ENCODE results near the gene EZH1.
A peak's percentile ranks its signal among the peaks of the same experiment; 100 is the strongest.

EZH1 gene

GRCh38 chr17:42678951-42679491 lies 65.8 kb downstream of the EZH1 start:
- H3K36me3 Mint-ChIP-seq: peaks cover 2 to 3% of the 10 kb centered on the region in 2 donors

GRCh38 chr17:42677921-42678781 lies 66.7 kb downstream of the EZH1 start:
- Mint-ChIP-seq H3K27ac (peak overlapping the region; percentile 62), H3K27me3 (peaks cover 46 to 68% of the 10 kb centered on the region in 2 donors), H3K9me3 (peaks cover 0 to 2% of the 10 kb centered on the region in 2 donors), H3K4me3 (peak overlapping the region; percentile 79 to 94), H3K36me3 (peaks cover 2 to 3% of the 10 kb centered on the region in 2 donors), H3K4me1 (peaks cover 48 to 92% of the 10 kb centered on the region in 2 donors)
- DNase-seq (peak; percentile 69), ATAC-seq (replicated peaks) (peak; percentile 35 to 41)

More at GRCh38 chr17:42678951-42679491, 65.8 kb downstream of the EZH1 start:
- no peak for ATAC-seq (replicated peaks)
- Mint-ChIP-seq H3K4me3 (peak overlapping the region; percentile 73 to 82), H3K4me1 (peaks cover 54 to 97% of the 10 kb centered on the region in 2 donors), H3K27me3 (peaks cover 48 to 71% of the 10 kb centered on the region in 2 donors), H3K27ac (peak overlapping the region; percentile 80), H3K9me3 (peaks cover 0 to 2% of the 10 kb centered on the region in 2 donors)
- no peak for DNase-seq

- peak overlapping the region; percentile 79 to 94 for H3K4me3 Mint-ChIP-seq
- peak; percentile 93 for DNase-seq
- ATAC-seq (replicated peaks): peak; percentile 80 to 81
- peaks cover 38 to 67% of the 10 kb centered on the region in 2 donors for H3K27me3 Mint-ChIP-seq
- peak overlapping the region; percentile 85 for H3K27ac Mint-ChIP-seq
- peaks cover 40 to 82% of the 10 kb centered on the region in 2 donors for H3K4me1 Mint-ChIP-seq
- H3K36me3 Mint-ChIP-seq: peaks cover 2 to 3% of the 10 kb centered on the region in 2 donors
- peaks cover 0 to 2% of the 10 kb centered on the region in 2 donors for H3K9me3 Mint-ChIP-seq
These were observed 67.6 kb downstream of the EZH1 start for GRCh38 chr17:42677012-42677857.

GRCh38 chr17:42676424-42677011 lies 68.3 kb downstream of the EZH1 start, which contains the start of gene PLEKHH3:
Gene PLEKHH3, minus strand, starts transcription at chr17:42676994. Its CDS starts 431 bp downstream, at chr17:42676563.
- Mint-ChIP-seq H3K9me3 (peaks cover 0 to 2% of the 10 kb centered on the region in 2 donors), H3K27me3 (peaks cover 34 to 67% of the 10 kb centered on the region in 2 donors), H3K4me1 (peaks cover 37 to 80% of the 10 kb centered on the region in 2 donors), H3K36me3 (peaks cover 2 to 3% of the 10 kb centered on the region in 2 donors), H3K4me3 (peak within 1 kb of the TSS; percentile 79 to 94), H3K27ac (peak within 1 kb of the TSS; percentile 85)
- ATAC-seq (replicated peaks) (no peak), DNase-seq (no peak)

GRCh38 chr17:42675965-42676423 lies 68.8 kb downstream of the EZH1 start:
- Mint-ChIP-seq H3K27ac (peak overlapping the region; percentile 65), H3K4me1 (peaks cover 35 to 80% of the 10 kb centered on the region in 2 donors), H3K36me3 (peaks cover 2 to 3% of the 10 kb centered on the region in 2 donors), H3K27me3 (peaks cover 32 to 67% of the 10 kb centered on the region in 2 donors), H3K9me3 (peaks cover 0 to 2% of the 10 kb centered on the region in 2 donors), H3K4me3 (peak overlapping the region; percentile 79 to 82)
- ATAC-seq (replicated peaks): no peak
- DNase-seq: no peak

GRCh38 chr17:42675348-42675964 lies 69.4 kb downstream of the EZH1 start:
- Mint-ChIP-seq H3K9me3 (peaks cover 0 to 2% of the 10 kb centered on the region in 2 donors), H3K36me3 (peaks cover 3 to 6% of the 10 kb centered on the region in 2 donors), H3K4me1 (peaks cover 35 to 81% of the 10 kb centered on the region in 2 donors), H3K27ac (no peak overlapping the region), H3K4me3 (peak overlapping the region; percentile 79 to 82), H3K27me3 (peaks cover 32 to 68% of the 10 kb centered on the region in 2 donors)
- no peak for DNase-seq
- ATAC-seq (replicated peaks): no peak

GRCh38 chr17:42674755-42675347 lies 70.0 kb downstream of the EZH1 start:
- ATAC-seq (replicated peaks) (no peak), DNase-seq (no peak)
- H3K9me3 Mint-ChIP-seq: peaks cover 0 to under 1% of the 10 kb centered on the region in 2 donors
- H3K4me1 Mint-ChIP-seq: peaks cover 34 to 79% of the 10 kb centered on the region in 2 donors
- peaks cover 33 to 64% of the 10 kb centered on the region in 2 donors for H3K27me3 Mint-ChIP-seq
- H3K4me3 Mint-ChIP-seq: peak overlapping the region in 1 of 2 donors; percentile 32
- peaks cover 1 to 6% of the 10 kb centered on the region in 2 donors for H3K36me3 Mint-ChIP-seq
- peak overlapping the region; percentile 62 for H3K27ac Mint-ChIP-seq

GRCh38 chr17:42673885-42674754 lies 70.7 kb downstream of the EZH1 start:
- ATAC-seq (replicated peaks): peak in 1 of 2 donors; percentile 19
- Mint-ChIP-seq H3K27me3 (peaks cover 36 to 68% of the 10 kb centered on the region in 2 donors), H3K4me3 (peak overlapping the region; percentile 65 to 75), H3K9me3 (no peaks in the 10 kb centered on the region), H3K4me1 (peaks cover 37 to 72% of the 10 kb centered on the region in 2 donors), H3K36me3 (peaks cover 3 to 6% of the 10 kb centered on the region in 2 donors), H3K27ac (peak overlapping the region; percentile 62)
- peak; percentile 44 for DNase-seq

- Mint-ChIP-seq H3K27me3 (peaks cover 42 to 69% of the 10 kb centered on the region in 2 donors), H3K36me3 (peaks cover 6 to 8% of the 10 kb centered on the region in 2 donors), H3K9me3 (no peaks in the 10 kb centered on the region), H3K4me1 (peaks cover 35 to 65% of the 10 kb centered on the region in 2 donors), H3K27ac (no peak overlapping the region), H3K4me3 (no peak overlapping the region)
- ATAC-seq (replicated peaks) (no peak), DNase-seq (no peak)
These were observed 71.5 kb downstream of the EZH1 start for GRCh38 chr17:42673266-42673884.

GRCh38 chr17:42672038-42672437 lies 72.8 kb downstream of the EZH1 start:
- Mint-ChIP-seq H3K9me3 (no peaks in the 10 kb centered on the region), H3K36me3 (peaks cover 6 to 9% of the 10 kb centered on the region in 2 donors), H3K4me1 (peaks cover 31 to 51% of the 10 kb centered on the region in 2 donors), H3K27me3 (peaks cover 41 to 69% of the 10 kb centered on the region in 2 donors), H3K4me3 (peak overlapping the region in 1 of 2 donors; percentile 45), H3K27ac (no peak overlapping the region)
- ATAC-seq (replicated peaks) (no peak), DNase-seq (no peak)

GRCh38 chr17:42670789-42671657 lies 73.8 kb downstream of the EZH1 start:
- ATAC-seq (replicated peaks) (no peak), DNase-seq (no peak)
- H3K36me3 Mint-ChIP-seq: peaks cover 16 to 18% of the 10 kb centered on the region in 2 donors
- H3K27ac Mint-ChIP-seq: no peak overlapping the region
- H3K4me1 Mint-ChIP-seq: peaks cover 26 to 41% of the 10 kb centered on the region in 2 donors
- H3K9me3 Mint-ChIP-seq: no peaks in the 10 kb centered on the region
- H3K4me3 Mint-ChIP-seq: peak overlapping the region; percentile 83 to 84
- H3K27me3 Mint-ChIP-seq: peaks cover 37 to 60% of the 10 kb centered on the region in 2 donors
